MCF 10A (cell line): Measurements from ENCODE around the gene EFNA2. TPM values are rescaled to one million over a fixed set of nuclear protein-coding genes. Genes with fewer than 3 reads are reported as not detected.

ENCODE experiments used
- BruUV-seq: library from RNA; stranded (reverse); fragments of 400-500 nt; replicated peaks from 2 replicates; lab custom pipeline; 2021; lab: Mats Ljungman, UMichigan
- CTCF ChIA-PET: fragments of 300-600 bp; sonication (Branson Sonifier 250); formaldehyde crosslinking; extraction: SDS; loops from one replicate; lab custom pipeline; 2021; ENCODE audit warnings: antibody characterized with exemption, inconsistent platforms; lab: Yijun Ruan, JAX
- POLR2A ChIA-PET: fragments of 300-600, 350-650 bp; sonication (Branson Sonifier 250); formaldehyde crosslinking; extraction: SDS; loops from one replicate; lab custom pipeline; 2020; ENCODE audit warnings: antibody characterized with exemption, inconsistent platforms; lab: Yijun Ruan, JAX
- DNase-seq: peaks from one replicate; pipeline ENCODE4 v3.0.0-alpha.2; 2018; ENCODE audit not compliant: unreplicated experiment
- H3K27ac Mint-ChIP-seq: one replicate; pipeline ENCODE4 v1.8.0; 2022; ENCODE audit warnings: mild to moderate bottlenecking, low read depth, mixed read lengths; ENCODE audit not compliant: unreplicated experiment
- H3K27me3 Mint-ChIP-seq: one replicate; pipeline ENCODE4 v1.8.0; 2022; ENCODE audit warnings: mixed read lengths; ENCODE audit not compliant: insufficient read depth, unreplicated experiment
- H3K36me3 Mint-ChIP-seq: one replicate; pipeline ENCODE4 v1.8.0; 2022; ENCODE audit warnings: mild to moderate bottlenecking, moderate library complexity, mixed read lengths; ENCODE audit not compliant: insufficient read depth, unreplicated experiment
- H3K4me1 Mint-ChIP-seq: one replicate; pipeline ENCODE4 v1.8.0; 2022; ENCODE audit warnings: mixed read lengths; ENCODE audit not compliant: insufficient read depth, unreplicated experiment
- H3K4me3 Mint-ChIP-seq: one replicate; pipeline ENCODE4 v1.8.0; 2022; ENCODE audit warnings: mild to moderate bottlenecking, moderate library complexity, mixed read lengths; ENCODE audit not compliant: unreplicated experiment
- H3K9me3 Mint-ChIP-seq: one replicate; pipeline ENCODE4 v1.8.0; 2022; ENCODE audit warnings: mixed read lengths; ENCODE audit not compliant: unreplicated experiment
- intact Hi-C: fragments of 100-400 bp; cut with micrococcal nuclease; formaldehyde crosslinking; loops from 2 replicates; pipeline ENCODE4 v1.14.1; 2022
- total RNA-seq: library from RNA; stranded (reverse); gene quantifications from 2 replicates; pipeline ENCODE4 v1.2.3, GENCODE V29; 2022
- TF ChIP-seq, protein P1 (sequence below): fragments of 200-600 bp; IDR thresholded peaks from one replicate; pipeline ENCODE4 v1.8.0; 2022; ENCODE audit warnings: antibody characterized with exemption, mild to moderate bottlenecking; ENCODE audit not compliant: unreplicated experiment

The EFNA2 gene
- total RNA-seq, 1 experiment from 2014 or later: not detected

DNA sequence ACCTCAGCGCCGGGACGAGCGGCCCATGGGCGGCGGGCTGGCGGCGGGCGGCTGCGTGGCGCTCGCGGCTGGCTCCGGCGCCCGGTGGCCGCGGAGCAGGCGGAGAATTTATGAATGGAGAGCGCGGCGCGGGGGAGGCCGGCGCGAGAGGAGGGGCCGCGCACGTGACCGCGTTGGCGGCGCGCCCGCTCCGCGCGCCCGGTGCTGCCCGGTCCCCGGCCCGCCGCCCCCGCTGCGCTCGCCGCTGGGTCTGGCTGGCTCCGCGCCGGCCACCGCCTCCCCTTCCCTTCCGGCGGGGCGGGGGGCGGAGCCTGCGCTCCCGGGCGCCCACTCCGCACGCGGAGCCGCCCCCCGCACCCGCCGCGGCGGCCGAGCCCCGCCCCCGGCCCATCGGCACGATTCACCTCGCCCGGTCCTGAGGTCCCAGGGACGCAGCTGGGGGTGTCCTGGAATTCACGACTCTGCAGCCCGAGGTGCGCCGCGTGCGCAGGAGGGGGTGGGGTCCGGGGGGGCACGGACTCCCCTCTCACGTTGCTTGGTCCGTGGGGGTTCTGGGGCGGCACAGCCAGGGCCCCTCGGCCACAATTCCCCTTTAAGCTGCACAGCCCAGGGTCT is 47.8 kb upstream of the EFNA2 start, which contains the start of gene CBARP:
Gene CBARP (minus strand): TSS at position 252 of the 615 bp plus-strand sequence. CDS start 1,905 bp downstream, outside the sequence.
- H3K4me3 Mint-ChIP-seq: peak within 1 kb of the TSS; percentile 74
- intact Hi-C loops: no loop called here
- no peaks in the 10 kb centered on the region for H3K9me3 Mint-ChIP-seq
- H3K27ac Mint-ChIP-seq: no peak within 1 kb of the TSS
- TF ChIP-seq, protein P1, sequence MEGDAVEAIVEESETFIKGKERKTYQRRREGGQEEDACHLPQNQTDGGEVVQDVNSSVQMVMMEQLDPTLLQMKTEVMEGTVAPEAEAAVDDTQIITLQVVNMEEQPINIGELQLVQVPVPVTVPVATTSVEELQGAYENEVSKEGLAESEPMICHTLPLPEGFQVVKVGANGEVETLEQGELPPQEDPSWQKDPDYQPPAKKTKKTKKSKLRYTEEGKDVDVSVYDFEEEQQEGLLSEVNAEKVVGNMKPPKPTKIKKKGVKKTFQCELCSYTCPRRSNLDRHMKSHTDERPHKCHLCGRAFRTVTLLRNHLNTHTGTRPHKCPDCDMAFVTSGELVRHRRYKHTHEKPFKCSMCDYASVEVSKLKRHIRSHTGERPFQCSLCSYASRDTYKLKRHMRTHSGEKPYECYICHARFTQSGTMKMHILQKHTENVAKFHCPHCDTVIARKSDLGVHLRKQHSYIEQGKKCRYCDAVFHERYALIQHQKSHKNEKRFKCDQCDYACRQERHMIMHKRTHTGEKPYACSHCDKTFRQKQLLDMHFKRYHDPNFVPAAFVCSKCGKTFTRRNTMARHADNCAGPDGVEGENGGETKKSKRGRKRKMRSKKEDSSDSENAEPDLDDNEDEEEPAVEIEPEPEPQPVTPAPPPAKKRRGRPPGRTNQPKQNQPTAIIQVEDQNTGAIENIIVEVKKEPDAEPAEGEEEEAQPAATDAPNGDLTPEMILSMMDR: no peak
- H3K4me1 Mint-ChIP-seq: peaks cover 6% of the 10 kb centered on the region
- no peaks in the 10 kb centered on the region for H3K27me3 Mint-ChIP-seq
- DNase-seq: no peak
- H3K36me3 Mint-ChIP-seq: peaks cover 10% of the 10 kb centered on the region
- ChIA-PET CTCF (interaction anchor here (0.7 to 1.2 kb wide), 2 partner anchors 31 to 68 kb away, joined by 3 read pairs; partner anchors contain the start of gene CIRBP), POLR2A (interaction anchor here (1.2 to 1.5 kb wide), 3 partner anchors 22 to 70 kb away, joined by 3 to 7 read pairs (median 3); no protein-coding TSS in a partner anchor)
- BruUV-seq: no TSS peak

DNA sequence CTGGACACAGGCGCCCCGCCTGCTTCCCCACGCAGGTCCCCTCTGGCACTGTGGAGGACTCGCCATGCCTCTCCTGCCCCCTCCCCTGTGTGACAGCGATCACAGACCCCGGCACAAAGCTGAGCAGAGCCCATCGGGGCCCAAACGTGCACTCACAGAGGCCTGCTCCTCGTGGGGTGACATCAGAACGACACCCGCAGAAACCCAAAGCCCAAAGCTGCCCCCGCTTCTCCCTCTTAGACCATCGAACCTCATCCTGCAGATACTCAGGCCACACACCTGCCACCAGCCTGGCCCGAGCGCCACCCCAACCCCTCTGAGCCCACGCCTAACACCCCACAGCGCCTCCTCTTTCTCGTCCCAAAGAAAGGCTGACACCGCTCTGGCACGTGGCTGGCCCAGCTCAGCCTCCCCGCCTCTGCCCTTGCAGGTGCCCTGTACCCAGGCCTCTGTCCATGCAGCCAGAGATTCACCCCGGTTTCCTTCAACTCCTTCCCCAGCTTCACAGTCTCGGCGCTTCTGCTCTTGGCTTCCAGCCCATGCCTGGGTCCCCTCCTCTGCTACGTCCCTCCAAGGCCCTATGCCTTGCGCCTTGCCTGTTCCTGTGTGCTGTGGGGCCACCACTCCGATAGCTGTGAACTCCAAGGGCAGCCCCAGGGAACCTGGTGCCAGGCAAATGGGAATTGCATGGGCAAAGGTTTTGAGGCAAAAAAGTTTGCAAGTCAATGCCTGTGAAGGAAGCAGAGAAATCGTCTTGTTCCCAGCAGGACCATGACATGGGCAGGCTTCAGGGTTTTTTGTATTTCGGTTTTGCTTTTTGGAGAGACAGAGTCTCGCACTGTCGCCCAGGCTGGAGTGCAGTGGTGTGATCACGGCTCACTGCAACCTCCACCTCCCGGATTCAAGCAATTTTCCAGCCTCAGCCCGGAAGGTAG is 47.0 kb upstream of the EFNA2 start:
- TF ChIP-seq, protein P1: no peak
- ChIA-PET POLR2A (interaction anchor here (0.9 to 1.5 kb wide), 6 partner anchors 22 to 71 kb away, joined by 3 to 9 read pairs (median 4); partner anchors contain the start of genes CIRBP and FAM174C), CTCF (interaction anchor here (0.6 to 1.6 kb wide), 7 partner anchors 14 to 406 kb away, joined by 3 to 7 read pairs (median 3); partner anchors contain the start of gene CIRBP)
- Mint-ChIP-seq H3K9me3 (no peaks in the 10 kb centered on the region), H3K27me3 (no peaks in the 10 kb centered on the region), H3K27ac (no peak overlapping the region), H3K4me3 (peak overlapping the region; percentile 74), H3K4me1 (peaks cover 6% of the 10 kb centered on the region), H3K36me3 (peaks cover 11% of the 10 kb centered on the region)
- DNase-seq: no peak
- intact Hi-C loops: no loop called here
- BruUV-seq: no TSS peak

DNA sequence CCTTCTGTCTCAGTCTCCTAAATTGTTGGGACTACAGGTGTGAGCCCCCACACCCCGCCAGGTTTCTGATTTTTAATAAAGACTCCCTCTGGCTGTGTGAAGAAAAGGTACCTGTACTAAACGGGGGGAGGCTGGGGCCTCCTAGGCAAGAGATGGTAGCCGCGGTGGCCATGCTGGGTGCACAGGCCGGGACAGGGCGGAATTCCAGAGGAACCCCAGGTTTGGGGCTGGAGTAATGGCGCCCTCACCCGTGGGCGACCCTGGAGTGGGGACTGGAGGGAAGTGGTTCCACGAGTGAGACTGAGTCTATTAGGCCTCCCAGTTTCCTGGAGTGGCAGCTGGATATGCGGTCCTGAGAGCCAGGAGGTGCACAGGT is 46.3 kb upstream of the EFNA2 start:
- POLR2A ChIA-PET: interaction anchor here (1.1 to 1.2 kb wide), 3 partner anchors 30 to 136 kb away, joined by 3 to 9 read pairs (median 4); partner anchors contain the start of genes CIRBP and FAM174C
- peak overlapping the region; percentile 74 for H3K4me3 Mint-ChIP-seq
- no TSS peak for BruUV-seq
- peaks cover 6% of the 10 kb centered on the region for H3K4me1 Mint-ChIP-seq
- DNase-seq: no peak
- TF ChIP-seq, protein P1: no peak
- H3K27me3 Mint-ChIP-seq: no peaks in the 10 kb centered on the region
- no peak overlapping the region for H3K27ac Mint-ChIP-seq
- peaks cover 7% of the 10 kb centered on the region for H3K36me3 Mint-ChIP-seq
- no peaks in the 10 kb centered on the region for H3K9me3 Mint-ChIP-seq
- intact Hi-C loops: no loop called here
- CTCF ChIA-PET: interaction anchor here (0.6 to 2.3 kb wide), 7 partner anchors 14 to 407 kb away, joined by 3 to 9 read pairs (median 3); no protein-coding TSS in a partner anchor
